Rectal smooth muscle tissue (tissue), 1 donor: Measurements from ENCODE around the gene COL23A1.

Source experiments
- H3K27ac ChIP-seq: one replicate; pipeline ENCODE4 v1.7.0; 2013; ENCODE audit warnings: low read depth, low read length, inconsistent platforms
- H3K27me3 ChIP-seq: one replicate; pipeline ENCODE4 v1.7.0; 2013; ENCODE audit warnings: low read length; ENCODE audit not compliant: control insufficient read depth, insufficient read depth
- H3K36me3 ChIP-seq: one replicate; pipeline ENCODE4 v1.7.0; 2013; ENCODE audit warnings: low read length; ENCODE audit not compliant: control insufficient read depth, insufficient read depth
- H3K4me1 ChIP-seq: one replicate; pipeline ENCODE4 v1.7.0; 2013; ENCODE audit warnings: low read length; ENCODE audit not compliant: control insufficient read depth, insufficient read depth
- H3K4me3 ChIP-seq: one replicate; pipeline ENCODE4 v1.7.0; 2013; ENCODE audit warnings: low read length
- H3K9ac ChIP-seq: one replicate; pipeline ENCODE4 v1.7.0; 2013; ENCODE audit warnings: low read length

COL23A1 gene

GRCh38 chr5:178432421-178433272 is 157.5 kb downstream of the COL23A1 start:
- Histone ChIP-seq H3K9ac (no peak overlapping the region), H3K36me3 (no peaks in the 10 kb centered on the region), H3K27me3 (no peaks in the 10 kb centered on the region), H3K4me1 (no peaks in the 10 kb centered on the region), H3K4me3 (no peak overlapping the region), H3K27ac (no peak overlapping the region)

- Histone ChIP-seq H3K9ac (no peak overlapping the region), H3K4me1 (no peaks in the 10 kb centered on the region), H3K36me3 (no peaks in the 10 kb centered on the region), H3K27ac (no peak overlapping the region), H3K27me3 (no peaks in the 10 kb centered on the region), H3K4me3 (no peak overlapping the region)
These were observed 158.4 kb downstream of the COL23A1 start for GRCh38 chr5:178431782-178432165.

- no peaks in the 10 kb centered on the region for H3K4me1 ChIP-seq
These were observed 159.0 kb downstream of the COL23A1 start for GRCh38 chr5:178431063-178431781.

DNA sequence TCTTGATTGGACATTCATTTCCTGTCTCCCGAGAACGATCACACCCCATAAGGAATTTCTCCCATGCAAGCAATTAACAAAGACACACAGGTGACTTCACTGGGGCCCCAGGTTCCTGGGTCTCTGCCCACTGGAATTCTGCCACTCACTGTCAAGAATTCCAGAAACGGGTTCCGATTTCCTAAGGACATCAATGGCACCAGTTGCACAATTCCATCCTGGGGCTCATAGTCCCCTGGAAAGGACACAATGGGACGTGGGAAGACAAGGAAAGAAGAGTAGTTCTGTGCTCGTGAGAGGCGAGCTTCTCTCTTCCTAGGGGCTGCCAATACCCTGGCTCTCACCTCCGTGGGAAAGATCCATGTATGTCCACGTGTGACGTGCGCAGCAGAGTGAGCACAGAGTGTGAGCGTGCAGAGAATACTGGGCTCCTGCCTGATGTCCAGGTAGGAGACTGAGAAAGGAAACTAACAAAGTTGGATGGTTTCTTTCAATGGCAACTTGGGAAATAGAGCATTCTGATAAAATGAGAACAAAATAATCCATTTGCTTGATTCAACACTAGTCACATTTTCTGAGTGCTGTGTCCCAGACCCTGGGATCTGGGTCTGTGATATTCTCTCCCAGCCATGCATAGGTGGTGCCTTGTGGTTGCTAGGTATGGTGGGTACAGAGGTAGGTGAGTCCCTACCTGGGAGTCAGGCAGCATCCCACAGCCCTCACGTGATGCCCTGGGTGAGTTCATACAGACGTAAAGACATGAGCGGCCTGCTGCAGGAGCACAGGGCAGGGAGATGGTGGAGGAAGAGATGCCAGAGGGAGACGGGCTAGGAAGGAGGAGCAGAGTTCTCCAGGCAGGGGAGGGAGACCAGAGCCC is 159.8 kb downstream of the COL23A1 start:
- H3K9ac ChIP-seq: no peak overlapping the region

More at GRCh38 chr5:178431063-178431781, 159.0 kb downstream of the COL23A1 start:
- no peak overlapping the region for H3K4me3 ChIP-seq
- no peaks in the 10 kb centered on the region for H3K27me3 ChIP-seq
- H3K9ac ChIP-seq: no peak overlapping the region
- H3K36me3 ChIP-seq: no peaks in the 10 kb centered on the region
- no peak overlapping the region for H3K27ac ChIP-seq

DNA sequence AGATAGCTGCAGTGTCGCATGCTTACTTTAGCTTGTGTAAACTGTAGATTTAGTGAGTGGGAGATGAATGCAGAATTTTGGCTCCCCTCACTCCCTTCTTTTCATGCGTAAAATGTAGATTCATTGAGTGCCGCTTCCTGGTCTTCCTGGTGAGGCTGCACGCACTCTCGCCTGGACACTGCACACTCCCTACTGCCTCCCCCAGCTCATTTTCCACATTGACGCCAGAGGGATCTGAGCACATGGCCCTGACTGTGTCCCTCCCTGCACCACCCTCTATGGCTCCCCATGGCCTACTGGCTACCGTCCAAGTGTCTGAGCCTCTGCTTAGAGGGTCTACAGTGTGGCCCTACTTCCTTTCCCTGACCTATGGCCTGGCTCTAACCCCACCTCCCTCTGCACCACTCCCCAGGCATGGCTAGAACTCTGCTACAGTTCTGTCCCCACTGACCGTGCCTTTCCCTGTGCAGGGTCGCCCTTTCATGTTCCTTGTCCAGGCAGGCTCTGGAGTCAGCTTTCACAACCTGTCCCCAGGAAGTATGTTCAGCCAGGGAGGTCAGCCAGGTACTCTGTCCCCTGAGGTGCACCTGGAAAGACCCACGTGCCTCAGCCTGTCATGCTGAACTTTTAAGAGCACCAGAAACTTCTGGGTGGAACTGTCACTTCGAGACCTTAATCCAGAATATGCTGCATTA is 160.6 kb downstream of the COL23A1 start:
- no peak overlapping the region for H3K27ac ChIP-seq
- no peak overlapping the region for H3K9ac ChIP-seq
- no peaks in the 10 kb centered on the region for H3K27me3 ChIP-seq
- H3K4me1 ChIP-seq: no peaks in the 10 kb centered on the region
- no peak overlapping the region for H3K4me3 ChIP-seq
- H3K36me3 ChIP-seq: no peaks in the 10 kb centered on the region

More for the DNA sequence above, 159.8 kb downstream of the COL23A1 start:
- H3K36me3 ChIP-seq: no peaks in the 10 kb centered on the region
- no peak overlapping the region for H3K4me3 ChIP-seq
- H3K4me1 ChIP-seq: no peaks in the 10 kb centered on the region
- H3K27me3 ChIP-seq: no peaks in the 10 kb centered on the region
- H3K27ac ChIP-seq: no peak overlapping the region

- Histone ChIP-seq H3K4me3 (no peak overlapping the region), H3K4me1 (no peaks in the 10 kb centered on the region), H3K36me3 (no peaks in the 10 kb centered on the region), H3K27ac (no peak overlapping the region), H3K27me3 (no peaks in the 10 kb centered on the region), H3K9ac (no peak overlapping the region)
These were observed 161.1 kb downstream of the COL23A1 start for GRCh38 chr5:178429156-178429468.

DNA sequence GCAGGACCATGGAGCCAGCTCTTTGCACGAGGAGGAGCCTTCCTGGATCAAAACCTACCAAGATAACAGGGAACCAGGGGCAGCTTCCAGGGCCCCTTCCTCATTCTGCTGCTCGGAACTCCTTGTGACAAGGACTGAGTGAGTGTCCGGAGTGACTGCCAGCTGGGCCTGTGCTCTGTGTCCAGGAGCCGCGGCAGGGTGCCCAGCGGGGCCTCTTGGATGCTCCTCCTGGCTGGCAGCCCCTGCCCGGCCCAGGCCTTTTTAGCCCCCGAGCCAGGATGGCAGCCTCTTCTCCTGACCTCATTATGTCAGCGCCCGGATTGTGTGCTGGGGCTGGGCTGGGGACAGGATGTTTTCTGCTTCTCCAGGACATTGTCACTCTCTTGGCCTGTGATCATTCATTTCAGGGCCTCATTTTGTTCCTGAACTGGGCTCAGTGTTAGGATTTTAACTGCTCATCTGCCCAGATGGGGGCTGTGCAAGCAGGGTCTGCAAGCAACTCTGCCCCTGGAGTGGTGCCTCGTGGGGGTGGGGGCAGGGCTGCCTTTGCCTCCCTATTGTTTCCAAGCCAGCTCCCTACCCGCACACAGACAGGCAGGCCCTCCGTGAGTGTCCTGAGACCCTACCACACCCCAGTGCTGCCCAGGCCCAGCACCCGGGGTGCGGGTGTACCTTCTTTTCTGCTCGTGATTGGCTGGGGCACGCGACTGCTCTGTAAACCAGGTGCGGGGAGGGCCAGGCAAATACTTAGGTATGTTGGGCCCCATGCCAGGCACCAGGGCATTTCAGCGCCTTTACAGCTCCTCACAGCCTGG is 161.6 kb downstream of the COL23A1 start:
- no peaks in the 10 kb centered on the region for H3K36me3 ChIP-seq

DNA sequence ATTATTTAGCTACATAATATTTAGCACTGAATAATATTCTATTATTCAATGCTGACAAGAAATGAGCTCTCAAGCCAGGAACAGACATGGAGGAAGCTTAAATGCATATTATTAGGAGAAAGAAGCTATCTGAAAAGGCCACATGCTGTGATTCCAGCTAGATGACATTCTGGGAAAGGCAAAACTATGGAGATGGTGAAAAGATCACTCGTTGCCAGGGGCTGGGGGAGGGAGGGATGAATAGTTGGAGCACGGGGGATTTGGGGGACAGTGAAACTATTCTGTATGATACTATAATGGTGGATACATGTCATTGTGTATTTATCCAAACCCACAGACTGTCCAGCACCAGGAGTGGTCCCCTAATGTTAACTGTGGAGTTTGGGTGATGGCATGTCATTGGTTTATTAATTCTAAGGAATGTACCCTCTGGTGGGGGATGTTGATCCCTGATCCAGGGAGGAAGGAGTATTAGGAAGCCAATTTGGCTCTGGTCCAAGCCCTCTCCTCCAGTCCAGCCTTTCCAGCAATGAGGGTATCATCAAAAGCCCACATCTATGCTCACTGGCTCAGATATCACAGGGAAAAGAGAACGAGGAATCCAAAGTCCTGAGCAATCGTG is 162.5 kb downstream of the COL23A1 start:
- H3K36me3 ChIP-seq: no peaks in the 10 kb centered on the region
- H3K4me3 ChIP-seq: no peak overlapping the region
- no peak overlapping the region for H3K9ac ChIP-seq
- H3K4me1 ChIP-seq: no peaks in the 10 kb centered on the region
- H3K27ac ChIP-seq: no peak overlapping the region
- H3K27me3 ChIP-seq: no peaks in the 10 kb centered on the region

More for the DNA sequence above, 161.6 kb downstream of the COL23A1 start:
- Histone ChIP-seq H3K27me3 (no peaks in the 10 kb centered on the region), H3K4me3 (no peak overlapping the region), H3K4me1 (no peaks in the 10 kb centered on the region), H3K27ac (no peak overlapping the region), H3K9ac (no peak overlapping the region)

DNA sequence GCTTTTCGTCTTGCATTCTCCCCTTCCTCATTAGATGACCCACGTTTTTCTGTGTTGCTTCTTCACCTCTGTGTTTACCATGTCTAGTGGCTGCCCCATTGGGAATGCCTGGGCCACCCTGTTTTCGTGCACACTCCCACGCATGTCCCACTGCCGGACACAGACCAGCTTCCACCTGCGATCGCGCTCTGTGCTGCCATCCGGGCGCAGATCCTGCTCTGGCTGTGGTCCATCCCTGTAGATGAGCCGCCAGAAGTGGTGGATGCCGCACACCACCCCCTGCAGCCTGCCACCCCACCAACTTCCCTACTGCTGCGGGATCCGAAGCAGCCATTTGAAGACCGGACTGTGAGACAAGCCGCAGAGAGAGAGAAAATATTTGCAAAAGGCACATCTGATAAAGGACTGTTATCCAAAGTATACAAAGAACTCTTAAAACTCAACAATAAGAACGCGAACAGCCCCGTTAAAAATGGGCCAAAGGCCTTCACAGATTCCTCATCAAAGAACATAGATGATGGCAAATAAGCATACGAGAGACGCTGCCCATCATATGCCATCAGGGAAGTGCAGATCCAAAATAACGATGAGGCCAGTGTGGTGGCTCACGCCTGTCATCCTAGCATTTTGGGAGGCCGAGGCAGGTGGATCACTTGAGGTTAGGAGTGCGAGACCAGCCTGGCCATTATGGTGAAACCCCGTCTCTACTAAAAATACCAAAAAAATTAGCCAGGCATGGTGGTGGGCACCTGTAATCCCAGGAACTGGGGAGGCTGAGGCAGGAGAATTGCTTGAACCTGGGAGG is 163.7 kb downstream of the COL23A1 start:
- H3K9ac ChIP-seq: no peak overlapping the region
- H3K4me1 ChIP-seq: no peaks in the 10 kb centered on the region
- no peak overlapping the region for H3K4me3 ChIP-seq
- H3K27ac ChIP-seq: no peak overlapping the region
- no peaks in the 10 kb centered on the region for H3K27me3 ChIP-seq
- no peaks in the 10 kb centered on the region for H3K36me3 ChIP-seq

DNA sequence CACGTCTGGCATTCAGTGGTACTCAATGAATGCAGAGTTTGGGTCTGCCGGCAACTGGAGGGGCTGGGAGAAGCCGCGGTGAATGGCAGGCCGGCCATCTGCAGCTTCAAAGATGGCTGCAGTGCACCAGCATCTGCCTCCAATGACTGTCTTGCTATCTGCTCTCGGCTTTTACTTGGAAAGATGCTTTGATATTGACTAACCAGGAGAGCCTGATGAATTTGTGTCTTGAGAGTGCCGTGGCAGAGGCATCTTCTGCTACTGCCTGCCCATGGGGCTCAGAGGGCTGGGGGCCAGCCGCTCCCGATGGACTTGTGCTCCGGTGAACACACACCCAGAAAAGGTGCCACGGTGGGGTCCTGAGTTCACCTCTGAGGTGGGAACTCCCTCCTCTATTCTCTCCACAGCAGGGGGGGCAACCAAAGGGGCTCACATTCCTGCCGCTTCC is 164.5 kb downstream of the COL23A1 start:
- Histone ChIP-seq H3K36me3 (no peaks in the 10 kb centered on the region), H3K27me3 (no peaks in the 10 kb centered on the region), H3K4me3 (no peak overlapping the region), H3K27ac (no peak overlapping the region), H3K4me1 (no peaks in the 10 kb centered on the region), H3K9ac (no peak overlapping the region)
